Neural cell (in vitro differentiated cells): ENCODE measurements around the gene MYO5C.
"Not testable (repeated sequence)": the region's sequence is repeated elsewhere in the genome, so short reads cannot be mapped to it uniquely, and the experiment has no call there.

Experiments
- CTCF ChIP-seq: fragments of 450-650 bp; IDR thresholded peaks from 2 replicates; pipeline ENCODE4 v1.5.1; 2014; ENCODE audit warnings: antibody characterized with exemption, mild to moderate bottlenecking, moderate library complexity; ENCODE audit not compliant: poor library complexity, severe bottlenecking
- EZH2 ChIP-seq: fragments of 200-600, 300-800 bp; shearing (Covaris generic), sonication (generic); IDR thresholded peaks from 2 replicates; pipeline ENCODE4 v1.6.1; 2014; ENCODE audit warnings: antibody characterized with exemption, low read length, borderline replicate concordance, mild to moderate bottlenecking; ENCODE audit not compliant: insufficient read depth, poor library complexity, severe bottlenecking
- POLR2AphosphoS5 ChIP-seq: IDR thresholded peaks from 2 replicates; pipeline ENCODE4 v1.6.1; 2012
- RAD21 ChIP-seq: fragments of 450-650 bp; conservative IDR thresholded peaks from 2 replicates; pipeline ENCODE4 v1.6.1; 2014; ENCODE audit warnings: antibody characterized with exemption, mild to moderate bottlenecking, moderate library complexity
- TAF1 ChIP-seq: IDR thresholded peaks from 2 replicates; pipeline ENCODE4 v1.6.1; 2012; ENCODE audit warnings: low read depth

- not testable (repeated sequence) for TF ChIP-seq CTCF, EZH2, RAD21, TAF1, POLR2AphosphoS5
Measured at GRCh38 chr15:52170199-52170598, 125.4 kb downstream of the MYO5C start.
